ENCODE data around the gene BAZ1B. TPM values are rescaled to one million over a fixed set of nuclear protein-coding genes. Genes with fewer than 3 reads are reported as not detected.
"Not testable (repeated sequence)": the region's sequence is repeated elsewhere in the genome, so short reads cannot be mapped to it uniquely, and the experiment has no call there.

Gene BAZ1B
- total and polyA plus RNA-seq, 9 donors, result 33.4 to 89.7 (median 58.7) TPM

GRCh38 chr7:73487486-73487885, 34.6 kb downstream of the BAZ1B start:
- intact Hi-C loops (cut with DNase I), result no loop called here
- no peak for DNase-seq
- H3K4me1 ChIP-seq (ENCODE audit: insufficient read depth), result no peaks in the 10 kb centered on the region
- H3K4me3 ChIP-seq, result no peak overlapping the region
- no peaks in the 10 kb centered on the region for H3K27me3 ChIP-seq
- H3K27ac ChIP-seq, result no peak overlapping the region
- WGBS, 3 donors, result 89 to 98% (median 94%) methylated on average over 1 of the region's 1 CpG
- H3K9me3 ChIP-seq, result no peaks in the 10 kb centered on the region
- no peaks in the 10 kb centered on the region for H3K36me3 ChIP-seq
- TF ChIP-seq EP300 (IDR thresholded peaks at IDR 0.05) (no peak), POLR2A (IDR thresholded peaks at IDR 0.05) (no peak)
- TF ChIP-seq, protein P1, sequence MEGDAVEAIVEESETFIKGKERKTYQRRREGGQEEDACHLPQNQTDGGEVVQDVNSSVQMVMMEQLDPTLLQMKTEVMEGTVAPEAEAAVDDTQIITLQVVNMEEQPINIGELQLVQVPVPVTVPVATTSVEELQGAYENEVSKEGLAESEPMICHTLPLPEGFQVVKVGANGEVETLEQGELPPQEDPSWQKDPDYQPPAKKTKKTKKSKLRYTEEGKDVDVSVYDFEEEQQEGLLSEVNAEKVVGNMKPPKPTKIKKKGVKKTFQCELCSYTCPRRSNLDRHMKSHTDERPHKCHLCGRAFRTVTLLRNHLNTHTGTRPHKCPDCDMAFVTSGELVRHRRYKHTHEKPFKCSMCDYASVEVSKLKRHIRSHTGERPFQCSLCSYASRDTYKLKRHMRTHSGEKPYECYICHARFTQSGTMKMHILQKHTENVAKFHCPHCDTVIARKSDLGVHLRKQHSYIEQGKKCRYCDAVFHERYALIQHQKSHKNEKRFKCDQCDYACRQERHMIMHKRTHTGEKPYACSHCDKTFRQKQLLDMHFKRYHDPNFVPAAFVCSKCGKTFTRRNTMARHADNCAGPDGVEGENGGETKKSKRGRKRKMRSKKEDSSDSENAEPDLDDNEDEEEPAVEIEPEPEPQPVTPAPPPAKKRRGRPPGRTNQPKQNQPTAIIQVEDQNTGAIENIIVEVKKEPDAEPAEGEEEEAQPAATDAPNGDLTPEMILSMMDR (IDR thresholded peaks at IDR 0.05), result no peak

DNA sequence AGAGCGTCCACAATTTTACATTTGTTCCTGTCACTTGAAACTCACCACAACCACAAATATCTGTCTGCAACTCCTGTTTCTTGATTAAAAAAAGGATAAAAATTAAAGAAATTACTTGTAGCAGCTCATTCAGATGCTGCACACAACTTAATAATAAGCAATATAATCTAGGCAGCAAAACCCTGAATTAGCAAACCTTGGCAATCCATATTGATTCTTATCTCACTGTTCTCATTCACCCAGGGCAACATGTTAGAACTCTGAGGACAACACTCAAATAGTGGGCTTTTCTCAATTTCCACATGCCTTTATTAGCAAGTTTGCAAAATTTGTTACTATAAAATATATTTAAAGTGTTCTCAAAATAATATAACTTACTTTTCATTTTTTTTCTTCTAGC, 38.9 kb downstream of the BAZ1B start:
- TF ChIP-seq POLR2A (IDR thresholded peaks at IDR 0.05) (no peak), EP300 (IDR thresholded peaks at IDR 0.05) (no peak)
- TF ChIP-seq, protein P1 (IDR thresholded peaks at IDR 0.05), result no peak
- 76 to 78% (median 76%) methylated on average over 1 of the region's 1 CpG for WGBS, 3 donors
- H3K9me3 ChIP-seq, result no peaks in the 10 kb centered on the region
- H3K27me3 ChIP-seq, result no peaks in the 10 kb centered on the region
- no peak overlapping the region for H3K27ac ChIP-seq
- H3K36me3 ChIP-seq, result no peaks in the 10 kb centered on the region
- no peak for DNase-seq
- H3K4me3 ChIP-seq, result no peak overlapping the region
- intact Hi-C loops (cut with DNase I), result no loop called here
- H3K4me1 ChIP-seq (ENCODE audit: insufficient read depth), result no peaks in the 10 kb centered on the region

DNA sequence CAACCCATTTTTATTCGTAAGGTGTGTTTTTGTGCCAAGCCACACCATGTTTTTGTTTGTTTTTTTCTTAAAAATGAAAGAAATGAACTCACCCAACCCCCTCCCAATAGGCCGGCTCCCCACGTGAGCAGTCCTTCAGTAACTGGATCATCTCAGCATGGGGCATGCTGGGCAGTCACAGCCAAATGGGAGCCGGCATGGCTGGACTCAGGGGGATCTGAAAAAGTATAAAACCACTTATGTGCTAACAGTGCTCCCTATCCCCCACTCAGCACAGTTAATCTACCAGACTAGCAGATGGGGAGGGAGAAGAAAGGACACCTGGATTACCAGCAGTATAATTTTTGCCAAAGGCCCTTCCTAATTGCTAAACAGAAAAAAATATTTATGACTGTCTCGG, 39.3 kb downstream of the BAZ1B start:
- H3K36me3 ChIP-seq, result no peaks in the 10 kb centered on the region
- H3K27me3 ChIP-seq, result no peaks in the 10 kb centered on the region
- TF ChIP-seq, protein P1 (IDR thresholded peaks at IDR 0.05), result no peak
- TF ChIP-seq POLR2A (IDR thresholded peaks at IDR 0.05) (no peak), EP300 (IDR thresholded peaks at IDR 0.05) (no peak)
- intact Hi-C loops (cut with DNase I), result no loop called here
- H3K4me3 ChIP-seq, result no peak overlapping the region
- no peaks in the 10 kb centered on the region for H3K9me3 ChIP-seq
- WGBS, 3 donors, result 72 to 73% (median 72%) methylated on average over 5 of the region's 5 CpGs
- no peak for DNase-seq
- no peaks in the 10 kb centered on the region for H3K4me1 ChIP-seq (ENCODE audit: insufficient read depth)
- no peak overlapping the region for H3K27ac ChIP-seq

DNA sequence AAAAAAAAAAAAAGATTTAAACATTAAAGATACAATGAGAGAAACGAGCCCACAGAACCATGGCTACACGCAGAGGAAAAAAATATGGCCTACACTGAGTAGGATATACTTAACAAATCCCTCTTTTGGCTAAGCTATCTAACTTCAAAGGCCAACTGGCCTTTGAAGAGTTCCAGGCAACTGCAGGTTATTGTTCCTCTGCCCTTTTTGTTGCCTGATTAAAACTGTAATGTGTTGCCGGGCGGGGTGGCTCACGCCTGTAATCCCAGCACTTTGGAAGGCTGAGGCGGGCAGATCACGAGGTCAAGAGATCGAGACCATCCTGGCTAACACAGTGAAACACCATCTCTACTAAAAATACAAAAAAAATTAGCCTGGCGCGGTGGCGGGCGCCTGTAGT, 40.6 kb downstream of the BAZ1B start:
- H3K27me3 ChIP-seq; H3K27ac ChIP-seq; H3K36me3 ChIP-seq; H3K4me1 ChIP-seq (ENCODE audit: insufficient read depth); H3K9me3 ChIP-seq; DNase-seq; intact Hi-C loops (cut with DNase I); H3K4me3 ChIP-seq: not testable (repeated sequence)
- 94 to 96% (median 94%) methylated on average over 12 of the region's 12 CpGs for WGBS, 3 donors

GRCh38 chr7:73478549-73478948, 43.5 kb downstream of the BAZ1B start:
- H3K36me3 ChIP-seq, result no peaks in the 10 kb centered on the region
- H3K9me3 ChIP-seq, result no peaks in the 10 kb centered on the region
- H3K27me3 ChIP-seq, result no peaks in the 10 kb centered on the region
- TF ChIP-seq POLR2A (IDR thresholded peaks at IDR 0.05) (no peak), EP300 (IDR thresholded peaks at IDR 0.05) (no peak)
- TF ChIP-seq, protein P1 (IDR thresholded peaks at IDR 0.05), result no peak
- H3K27ac ChIP-seq, result no peak overlapping the region
- DNase-seq, result no peak
- intact Hi-C loops (cut with DNase I), result no loop called here
- H3K4me1 ChIP-seq (ENCODE audit: insufficient read depth), result no peaks in the 10 kb centered on the region
- H3K4me3 ChIP-seq, result no peak overlapping the region

All from ovary (tissue), 9 donors.